Panc1 (cell line): ENCODE data around the gene NGEF. TPM values are rescaled to one million over a fixed set of nuclear protein-coding genes. Genes with fewer than 3 reads are reported as not detected.

ENCODE experiments used
- ATAC-seq: fragments of 200-7000 bp; cut with Tn5 transposase; 2 replicates; pipeline ENCODE4 v1.9.1; 2020; ENCODE audit warnings: mild to moderate bottlenecking, moderate library complexity
- BruUV-seq: library from RNA; stranded (reverse); fragments of 400-500 nt; replicated peaks from 2 replicates; lab custom pipeline; 2021; lab: Mats Ljungman, UMichigan
- CTCF ChIA-PET: fragments of 300-600 bp; sonication (Branson Sonifier 250); formaldehyde crosslinking; loops from one replicate; lab custom pipeline; 2022; ENCODE audit warnings: antibody characterized with exemption; lab: Charles Lee
- POLR2A ChIA-PET: fragments of 300-600 bp; sonication (Branson Sonifier 250); formaldehyde crosslinking; loops from one replicate; lab custom pipeline; 2022; ENCODE audit warnings: antibody characterized with exemption; lab: Charles Lee
- DNase-seq: peaks from one replicate; pipeline ENCODE4 v3.0.0-alpha.2; 2010; ENCODE audit warnings: low read depth, low spot score
- H3K27ac ChIP-seq: 2 replicates; pipeline ENCODE4 v1.5.1; 2011; ENCODE audit warnings: mild to moderate bottlenecking, low read length, inconsistent platforms
- H3K27me3 ChIP-seq: fragments of 200-500 bp; sonication (Bioruptor generic); 2 replicates; pipeline ENCODE4 v1.6.0; 2014; ENCODE audit warnings: low read length, inconsistent platforms; ENCODE audit not compliant: control insufficient read depth, insufficient read depth
- H3K36me3 ChIP-seq: fragments of 200-500 bp; sonication (Bioruptor generic); 2 replicates; pipeline ENCODE4 v1.5.1; 2014; ENCODE audit warnings: inconsistent platforms, mild to moderate bottlenecking, low read length, moderate library complexity; ENCODE audit not compliant: control insufficient read depth, insufficient read depth
- H3K4me1 ChIP-seq: 2 replicates; pipeline ENCODE4 v1.5.1; 2011; ENCODE audit warnings: inconsistent platforms, mild to moderate bottlenecking, low read length, moderate library complexity; ENCODE audit not compliant: control insufficient read depth, insufficient read depth
- H3K4me3 ChIP-seq, 2 experiments: 2 replicates each; pipeline ENCODE4 v1.5.1; 2011 to 2012; ENCODE audit warnings: low read depth in 2 of 2, low read length in 2 of 2, mild to moderate bottlenecking in 2 of 2, inconsistent platforms in 1 of 2, moderate library complexity in 1 of 2
- H3K9me3 ChIP-seq: fragments of 200-500 bp; sonication (Bioruptor generic); 2 replicates; pipeline ENCODE4 v1.5.1; 2014; ENCODE audit warnings: low read depth, mild to moderate bottlenecking, inconsistent platforms, low read length, moderate library complexity; ENCODE audit not compliant: control insufficient read depth, insufficient read depth
- CTCF ChIP-seq: fragments of 450-650 bp; IDR thresholded peaks from 2 replicates; pipeline ENCODE4 v1.5.1; 2017; ENCODE audit warnings: mild to moderate bottlenecking
- POLR2AphosphoS5 ChIP-seq: IDR thresholded peaks from 2 replicates; pipeline ENCODE4 v1.6.1; 2012; ENCODE audit warnings: mild to moderate bottlenecking, low read depth, low read length, moderate library complexity
- REST ChIP-seq, 2 experiments: IDR thresholded peaks; 2 replicates each; pipeline ENCODE4 v1.6.1; 2011 to 2012; ENCODE audit warnings: low read depth in 2 of 2, control low read depth in 1 of 2, low read length in 1 of 2, mild to moderate bottlenecking in 1 of 2, moderate library complexity in 1 of 2; ENCODE audit not compliant: insufficient read depth in 1 of 2
- SIN3A ChIP-seq: IDR thresholded peaks from 2 replicates; pipeline ENCODE4 v1.6.1; 2012; ENCODE audit warnings: low read depth, mild to moderate bottlenecking, low read length, moderate library complexity, borderline replicate concordance; ENCODE audit not compliant: insufficient read depth
- TCF7L2 ChIP-seq: IDR thresholded peaks from 2 replicates; pipeline ENCODE4 v1.6.1; 2011; ENCODE audit warnings: mild to moderate bottlenecking, low read depth, low read length, inconsistent platforms
- in situ Hi-C: cut with HindIII; loops from 2 replicates; pipeline ENCODE4 v1.10.0; 2016; ENCODE audit warnings: low sequenced_read_pairs, low pct_unique_long_range_greater_than_20kb
- intact Hi-C: fragments of 100-400 bp; cut with micrococcal nuclease; formaldehyde crosslinking; loops from one replicate; pipeline ENCODE4 v1.10.0; 2022; ENCODE audit not compliant: unreplicated experiment
- total RNA-seq: library from RNA; stranded (reverse); gene quantifications from one replicate; pipeline ENCODE4 v1.2.1, GENCODE V29; 2021; ENCODE audit not compliant: unreplicated experiment

NGEF gene
- total RNA-seq, 1 experiment from 2014 or later = 17.8 TPM

GRCh38 chr2:232954691-232955090 lies 58.4 kb downstream of the NGEF start:
- intact Hi-C loops = no loop called here
- CTCF ChIA-PET = no interaction called here
- POLR2A ChIA-PET = interaction anchor here (0.6 kb wide), 1 partner anchor 12 kb away, joined by 4 read pairs; no protein-coding TSS in a partner anchor

GRCh38 chr2:232951891-232952290 lies 61.2 kb downstream of the NGEF start:
- in situ Hi-C loops (no loop called here), intact Hi-C loops (no loop called here)
- ChIA-PET CTCF (no interaction called here), POLR2A (no interaction called here)
- ATAC-seq = no peak
- Histone ChIP-seq H3K9me3 (no peaks in the 10 kb centered on the region), H3K27ac (no peak overlapping the region), H3K27me3 (no peaks in the 10 kb centered on the region), H3K4me1 (peaks cover 8% of the 10 kb centered on the region), H3K4me3 (no peak overlapping the region), H3K36me3 (no peaks in the 10 kb centered on the region)
- no peak for DNase-seq
- no TSS peak for BruUV-seq
- TF ChIP-seq CTCF = no peak
- TF ChIP-seq TCF7L2 = no peak
- no peak for TF ChIP-seq POLR2AphosphoS5
- TF ChIP-seq SIN3A = no peak
- TF ChIP-seq REST (IDR thresholded peaks at IDR 0.05; ENCODE audit: insufficient read depth in 1 of 2, low read depth in 2 of 2, low read length in 1 of 2) = no peak

More at GRCh38 chr2:232954691-232955090, 58.4 kb downstream of the NGEF start:
- Histone ChIP-seq H3K27ac (no peak overlapping the region), H3K4me3 (no peak overlapping the region), H3K9me3 (no peaks in the 10 kb centered on the region), H3K4me1 (peaks cover 8% of the 10 kb centered on the region), H3K36me3 (no peaks in the 10 kb centered on the region), H3K27me3 (no peaks in the 10 kb centered on the region)
- no TSS peak for BruUV-seq
- in situ Hi-C loops = no loop called here
- TF ChIP-seq REST (IDR thresholded peaks at IDR 0.05; ENCODE audit: insufficient read depth in 1 of 2, low read depth in 2 of 2, low read length in 1 of 2) (no peak), SIN3A (no peak), POLR2AphosphoS5 (no peak), TCF7L2 (no peak), CTCF (no peak)
- no peak for DNase-seq
- ATAC-seq = no peak
